ENCODE results near the gene TUBG1.
"Not testable (repeated sequence)": the region's sequence is repeated elsewhere in the genome, so short reads cannot be mapped to it uniquely, and the experiment has no call there.

TUBG1 gene

GRCh38 chr17:42627032-42627764, 17.7 kb downstream of the TUBG1 start:
- not testable (repeated sequence) for DNase-seq

GRCh38 chr17:42629411-42630009, 20.0 kb downstream of the TUBG1 start:
- no peak for DNase-seq

GRCh38 chr17:42632949-42633444, 23.5 kb downstream of the TUBG1 start:
- DNase-seq: no peak

- DNase-seq: no peak
These were observed 30.1 kb downstream of the TUBG1 start for GRCh38 chr17:42639525-42640113.

- no peak for DNase-seq
These were observed 30.6 kb downstream of the TUBG1 start for GRCh38 chr17:42640121-42640520.

- no peak for DNase-seq
These were observed 32.9 kb downstream of the TUBG1 start for GRCh38 chr17:42642336-42642735.

GRCh38 chr17:42647778-42648177, 38.3 kb downstream of the TUBG1 start:
- no peak for DNase-seq

- DNase-seq: no peak
These were observed 41.9 kb downstream of the TUBG1 start for GRCh38 chr17:42651392-42651791.

- DNase-seq: no peak
These were observed 44.0 kb downstream of the TUBG1 start for GRCh38 chr17:42653179-42654124.

- no peak for DNase-seq
These were observed 46.0 kb downstream of the TUBG1 start for GRCh38 chr17:42655528-42655927.

- DNase-seq: no peak
These were observed 48.5 kb downstream of the TUBG1 start for GRCh38 chr17:42657824-42658588.

GRCh38 chr17:42659079-42659931, 49.8 kb downstream of the TUBG1 start, which contains the start of gene TUBG2:
TSS of gene TUBG2 (plus strand) at chr17:42659284. CDS start at chr17:42659504, 220 bp downstream.
- DNase-seq: peak; percentile 94

GRCh38 chr17:42659932-42660274, 50.4 kb downstream of the TUBG1 start:
- not testable (repeated sequence) for DNase-seq

- no peak for DNase-seq
These were observed 51.3 kb downstream of the TUBG1 start for GRCh38 chr17:42660692-42661345.
